ENCODE data around the gene MED22.

Gene MED22

GRCh38 chr9:133375724-133376654 is 28.1 kb upstream of the MED22 start, which contains the start of the genes STKLD1 and SURF4:
STKLD1 (plus strand) TSS chr9:133376366; CDS start chr9:133376474, 108 bp downstream.
SURF4 (minus strand) TSS chr9:133376060; CDS start chr9:133375969, 91 bp downstream.
- DNase-seq (ENCODE audit: low read depth) = peak; percentile 42

- no peak for DNase-seq (ENCODE audit: low read depth)
These were observed 27.3 kb upstream of the MED22 start for GRCh38 chr9:133375116-133375723.

GRCh38 chr9:133374612-133375115 is 26.7 kb upstream of the MED22 start:
- no peak for DNase-seq (ENCODE audit: low read depth)

- no peak for DNase-seq (ENCODE audit: low read depth)
These were observed 24.2 kb upstream of the MED22 start for GRCh38 chr9:133372144-133372543.

- no peak for DNase-seq (ENCODE audit: low read depth)
These were observed 23.4 kb upstream of the MED22 start for GRCh38 chr9:133371261-133371711.

GRCh38 chr9:133370685-133371084 is 22.8 kb upstream of the MED22 start:
- no peak for DNase-seq (ENCODE audit: low read depth)

- no peak for DNase-seq (ENCODE audit: low read depth)
These were observed 22.0 kb upstream of the MED22 start for GRCh38 chr9:133369933-133370332.

- no peak for DNase-seq (ENCODE audit: low read depth)
These were observed 21.5 kb upstream of the MED22 start for GRCh38 chr9:133369422-133369821.

GRCh38 chr9:133368249-133368881 is 20.4 kb upstream of the MED22 start:
- DNase-seq (ENCODE audit: low read depth) = no peak

GRCh38 chr9:133367778-133368177 is 19.8 kb upstream of the MED22 start:
- no peak for DNase-seq (ENCODE audit: low read depth)

- no peak for DNase-seq (ENCODE audit: low read depth)
These were observed 19.3 kb upstream of the MED22 start for GRCh38 chr9:133367221-133367620.

GRCh38 chr9:133366435-133366834 is 18.5 kb upstream of the MED22 start:
- no peak for DNase-seq (ENCODE audit: low read depth)

- no peak for DNase-seq (ENCODE audit: low read depth)
These were observed 14.6 kb upstream of the MED22 start for GRCh38 chr9:133362359-133363044.

- DNase-seq (ENCODE audit: low read depth) = no peak
These were observed 13.7 kb upstream of the MED22 start for GRCh38 chr9:133361507-133362092.

- no peak for DNase-seq (ENCODE audit: low read depth)
These were observed 12.8 kb upstream of the MED22 start for GRCh38 chr9:133360400-133361393.

GRCh38 chr9:133359399-133360175 is 11.7 kb upstream of the MED22 start:
- DNase-seq (ENCODE audit: low read depth) = no peak

- no peak for DNase-seq (ENCODE audit: low read depth)
These were observed 9.7 kb upstream of the MED22 start for GRCh38 chr9:133357656-133358055.

GRCh38 chr9:133356391-133357091 is 8.6 kb upstream of the MED22 start, which contains the start of the genes SURF1 and SURF2:
SURF1 (minus strand) TSS chr9:133356487; CDS start chr9:133356453, 34 bp downstream.
SURF2 (plus strand) TSS chr9:133356550; CDS start chr9:133356593, 43 bp downstream.
- DNase-seq (ENCODE audit: low read depth) = no peak

Data from HS-27A (cell line).